HG03139 (cell line): Measurements from ENCODE around the gene ZC2HC1B.

Experiments
- ATAC-seq: cut with Tn5 transposase; IDR thresholded peaks from one replicate; pipeline ENCODE4 v1.9.1; 2021; ENCODE audit not compliant: unreplicated experiment

The ZC2HC1B gene

DNA sequence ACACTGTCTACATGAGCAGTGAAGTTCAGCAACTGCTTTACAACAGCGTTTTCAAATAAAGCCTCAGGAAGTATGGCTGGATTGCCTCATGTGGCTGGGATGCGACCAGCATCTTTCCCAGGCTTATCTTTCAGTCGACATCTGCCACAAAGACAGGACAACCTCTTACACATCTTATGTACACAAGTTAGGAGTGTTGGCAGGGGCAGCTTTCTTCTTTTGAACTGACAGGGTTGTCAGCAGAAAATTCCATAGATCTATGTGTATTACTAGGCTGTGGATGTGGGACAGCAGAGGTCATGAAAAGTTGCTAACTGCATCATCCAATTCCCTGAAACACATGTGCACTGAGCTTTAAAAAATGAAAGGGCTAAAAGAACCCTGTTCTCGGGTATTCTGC lies 95.7 kb downstream of the ZC2HC1B start:
- no peak for ATAC-seq

GRCh38 chr6:143961066-143961465 lies 96.8 kb downstream of the ZC2HC1B start:
- ATAC-seq = no peak

- no peak for ATAC-seq
Observed at GRCh38 chr6:143961886-143962878, 97.9 kb downstream of the ZC2HC1B start.

- no peak for ATAC-seq
Observed at GRCh38 chr6:143963158-143963919, 99.1 kb downstream of the ZC2HC1B start.

GRCh38 chr6:143964674-143965081 lies 100.4 kb downstream of the ZC2HC1B start:
- no peak for ATAC-seq

- no peak for ATAC-seq
Observed at GRCh38 chr6:143965503-143966171, 101.4 kb downstream of the ZC2HC1B start.

- ATAC-seq = no peak
Observed at GRCh38 chr6:143966312-143966711, 102.0 kb downstream of the ZC2HC1B start.

DNA sequence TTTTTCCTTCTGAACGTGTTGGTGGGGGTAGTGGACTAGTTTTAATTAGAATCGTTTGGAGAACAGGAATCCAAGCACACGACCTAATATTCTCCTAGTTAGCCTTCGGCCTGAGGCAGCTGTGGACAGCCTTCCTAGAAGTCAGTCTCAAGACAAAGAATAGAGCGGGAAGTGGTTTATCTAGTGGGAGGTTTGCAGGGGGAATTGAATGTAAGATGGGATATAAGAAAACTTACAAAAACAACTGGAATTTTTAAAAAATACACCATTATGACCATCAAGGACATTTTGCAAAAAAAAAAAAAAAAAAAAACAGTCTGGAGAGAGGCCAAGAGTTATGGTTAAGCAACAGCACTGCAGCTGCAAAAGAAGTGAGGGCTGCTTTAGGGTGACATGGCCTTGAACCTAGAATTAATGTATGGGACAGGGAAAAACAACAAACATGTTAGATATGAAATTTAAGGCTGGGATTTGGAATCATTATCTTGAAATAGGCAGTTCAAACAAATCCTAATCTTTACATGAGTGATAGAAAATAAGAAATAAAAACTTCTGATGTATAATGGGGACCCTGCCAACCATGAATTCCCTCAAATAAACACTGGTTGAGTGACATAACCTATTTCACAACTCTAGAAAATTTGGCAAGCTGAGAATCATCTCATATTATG lies 103.6 kb downstream of the ZC2HC1B start:
- no peak for ATAC-seq

DNA sequence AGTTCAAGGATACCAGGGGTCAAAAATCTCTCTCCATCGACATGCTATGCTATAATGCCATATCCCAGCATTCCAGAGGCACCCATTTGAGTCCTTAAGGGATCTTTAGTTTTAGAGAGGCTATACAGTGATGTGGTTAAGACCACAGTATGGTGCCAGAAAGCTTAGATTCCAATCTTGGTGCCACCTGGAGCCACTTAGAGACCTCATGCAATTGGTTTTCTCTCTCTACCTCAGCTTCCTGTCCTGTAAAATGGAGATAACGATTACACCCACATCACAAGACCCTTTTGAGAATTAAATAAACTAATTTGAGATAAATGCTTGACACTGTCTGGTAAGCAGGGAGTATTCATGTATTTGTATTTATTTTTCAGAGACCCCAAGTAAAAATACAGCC lies 104.8 kb downstream of the ZC2HC1B start:
- ATAC-seq = no peak

DNA sequence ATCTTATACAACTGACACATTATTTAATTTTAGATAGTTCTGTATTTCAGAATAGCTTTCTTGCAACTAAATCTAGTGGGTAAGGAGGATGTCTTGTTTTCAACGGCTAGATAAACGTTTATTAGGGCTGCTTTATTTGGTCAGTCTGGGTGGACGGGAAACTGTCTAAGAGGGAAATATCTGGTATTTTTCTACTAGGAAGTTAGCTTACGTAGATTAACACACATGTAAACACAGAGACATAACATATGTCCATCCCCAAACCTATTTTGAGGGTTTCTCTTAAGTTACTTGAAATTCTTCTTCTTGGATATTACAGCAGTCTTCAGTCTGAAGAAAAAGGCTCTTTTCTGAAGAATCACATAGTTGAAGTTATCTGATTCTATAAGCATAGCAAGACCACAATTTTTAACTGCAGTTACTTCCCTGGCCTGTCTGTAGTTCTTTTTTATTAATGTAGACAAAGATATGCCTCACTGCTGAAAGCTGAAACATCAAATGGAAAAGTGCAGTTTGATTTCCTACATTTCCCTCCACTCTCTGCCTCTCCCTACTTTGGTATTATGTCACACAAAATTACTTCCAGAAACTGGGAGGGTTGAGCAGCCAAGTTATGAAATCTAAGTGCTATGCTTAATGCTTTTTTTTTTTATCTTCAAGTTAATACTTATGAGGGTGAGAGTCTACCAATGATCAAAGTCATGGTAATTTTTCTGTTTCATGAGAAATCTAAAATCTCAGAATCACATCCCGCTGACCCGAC lies 106.4 kb downstream of the ZC2HC1B start:
- ATAC-seq = no peak

DNA sequence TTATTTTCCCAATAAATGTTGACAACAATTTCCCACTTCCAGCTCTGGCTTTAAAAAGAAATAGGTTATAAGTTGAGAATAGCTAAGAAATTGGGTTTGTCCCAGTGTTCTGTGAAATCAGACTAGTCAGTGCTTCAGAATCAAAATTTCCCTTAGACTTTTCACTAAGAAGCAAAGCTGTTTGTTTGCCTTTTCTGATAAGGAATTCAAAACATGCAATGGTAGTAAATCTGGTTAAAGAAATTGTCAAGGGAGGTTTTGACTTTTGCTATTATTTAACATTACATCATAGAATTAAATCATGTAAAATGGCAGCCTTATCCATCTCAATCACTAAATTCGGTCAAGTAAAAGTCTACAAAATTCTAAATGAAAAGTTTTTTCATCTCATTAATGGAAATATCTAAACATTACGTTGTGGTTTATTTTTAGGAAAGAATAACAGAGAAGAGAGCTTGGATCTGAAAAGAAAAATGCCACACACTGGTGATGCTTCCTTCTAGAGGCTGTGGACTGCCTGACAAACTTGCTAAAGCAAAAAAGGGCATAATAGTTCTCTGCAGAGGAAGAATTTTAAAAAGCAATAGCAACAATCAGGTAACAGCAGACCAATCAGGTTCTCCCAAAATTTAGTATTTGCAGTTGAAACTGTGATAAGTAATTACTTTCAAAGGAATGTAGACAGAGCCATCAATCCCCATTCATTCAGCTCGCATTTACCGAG lies 107.4 kb downstream of the ZC2HC1B start:
- no peak for ATAC-seq

- no peak for ATAC-seq
Observed at GRCh38 chr6:143973097-143973966, 109.1 kb downstream of the ZC2HC1B start.

GRCh38 chr6:143974089-143974488 lies 109.8 kb downstream of the ZC2HC1B start:
- no peak for ATAC-seq

DNA sequence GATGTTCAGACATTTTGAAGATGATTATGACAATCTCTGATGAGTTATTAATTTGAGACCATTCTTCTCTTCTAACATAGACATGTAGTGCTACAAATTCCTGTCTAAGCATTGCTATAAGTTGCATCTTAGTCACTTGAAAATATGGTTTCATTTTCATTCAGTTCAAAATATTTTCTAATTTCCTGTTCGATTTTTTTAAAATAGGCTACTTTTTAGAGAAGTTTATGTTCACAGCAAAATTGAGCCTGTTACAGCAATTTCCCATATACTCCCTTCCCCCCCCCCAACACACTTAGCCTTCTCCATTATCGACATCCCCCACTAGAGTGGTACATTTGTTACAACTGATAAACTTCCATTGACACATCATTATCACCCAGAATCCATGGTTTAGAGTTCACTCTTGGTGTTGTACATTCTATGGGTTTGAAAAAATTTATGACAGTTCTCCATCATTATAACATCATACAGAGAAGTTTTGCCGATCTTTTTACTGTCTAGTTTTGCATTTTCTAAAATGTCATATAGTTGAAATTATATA lies 112.6 kb downstream of the ZC2HC1B start:
- no peak for ATAC-seq

DNA sequence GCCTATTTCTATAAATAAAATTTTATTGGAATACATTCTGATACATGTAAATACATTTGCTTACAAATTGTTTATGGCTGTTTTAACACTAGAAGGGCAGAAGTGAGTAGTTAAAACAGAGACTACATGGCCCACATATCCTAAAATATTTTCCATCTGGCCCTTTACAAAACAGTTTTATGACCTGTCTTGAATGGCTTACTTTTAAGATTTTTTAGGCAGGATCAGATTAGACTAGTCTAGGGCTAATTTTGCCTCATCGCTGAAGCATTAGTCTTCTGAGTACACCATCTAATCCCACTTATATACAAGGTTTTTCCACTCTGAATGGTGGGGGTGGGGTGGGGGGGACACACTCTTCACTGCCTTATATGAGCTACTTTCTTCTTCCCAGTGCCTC lies 116.6 kb downstream of the ZC2HC1B start:
- no peak for ATAC-seq

DNA sequence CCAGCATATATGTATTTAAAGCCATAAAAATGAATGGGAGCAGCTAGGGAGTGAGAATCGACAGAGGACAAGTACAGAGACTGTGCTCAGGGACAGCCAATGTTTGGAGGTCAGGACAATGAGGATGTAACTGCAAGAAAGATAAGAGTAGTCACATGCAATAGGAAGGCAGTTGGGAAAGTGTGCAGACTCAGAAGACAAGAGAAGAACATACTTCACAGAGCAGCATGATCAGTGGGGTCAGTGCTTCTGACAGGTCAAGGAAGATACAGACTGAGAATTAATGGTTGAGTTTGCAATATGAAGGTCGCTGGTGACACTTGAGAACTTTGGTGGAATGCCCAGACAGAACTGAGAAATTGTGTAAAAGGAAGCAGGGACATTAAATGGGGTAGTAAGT lies 118.7 kb downstream of the ZC2HC1B start:
- ATAC-seq = no peak

- no peak for ATAC-seq
Observed at GRCh38 chr6:143984666-143985065, 120.4 kb downstream of the ZC2HC1B start.

DNA sequence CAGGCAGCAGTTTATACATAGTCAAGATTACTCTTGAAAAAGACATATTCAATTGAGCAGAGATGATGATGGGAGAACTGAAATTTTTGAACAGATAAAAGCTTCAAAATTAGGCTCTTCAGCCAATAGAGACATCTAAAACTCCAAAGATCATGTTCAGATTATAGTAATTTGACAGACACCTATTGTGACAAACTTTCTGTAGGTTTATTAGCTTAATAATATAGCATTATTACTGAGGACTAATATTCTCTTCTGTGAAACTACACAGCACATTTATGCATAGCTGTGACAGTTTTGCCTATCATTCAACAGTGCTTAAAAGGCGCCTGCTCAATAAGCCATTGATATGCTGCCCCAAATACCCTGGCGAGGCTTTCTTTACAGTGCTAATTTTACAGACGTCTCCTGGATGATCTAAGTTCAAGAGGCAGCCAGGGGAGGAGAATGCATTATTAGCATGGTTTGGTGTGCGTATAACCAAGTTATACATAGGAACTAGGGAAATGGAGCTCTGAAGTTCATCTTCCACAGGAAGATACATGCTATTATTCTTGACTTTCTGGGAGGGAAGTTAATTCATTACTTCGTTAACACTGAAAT lies 122.3 kb downstream of the ZC2HC1B start:
- no peak for ATAC-seq
